ENCODE data around the gene ACOX1.
A peak's percentile ranks its signal among the peaks of the same experiment; 100 is the strongest.

ACOX1 gene

DNA sequence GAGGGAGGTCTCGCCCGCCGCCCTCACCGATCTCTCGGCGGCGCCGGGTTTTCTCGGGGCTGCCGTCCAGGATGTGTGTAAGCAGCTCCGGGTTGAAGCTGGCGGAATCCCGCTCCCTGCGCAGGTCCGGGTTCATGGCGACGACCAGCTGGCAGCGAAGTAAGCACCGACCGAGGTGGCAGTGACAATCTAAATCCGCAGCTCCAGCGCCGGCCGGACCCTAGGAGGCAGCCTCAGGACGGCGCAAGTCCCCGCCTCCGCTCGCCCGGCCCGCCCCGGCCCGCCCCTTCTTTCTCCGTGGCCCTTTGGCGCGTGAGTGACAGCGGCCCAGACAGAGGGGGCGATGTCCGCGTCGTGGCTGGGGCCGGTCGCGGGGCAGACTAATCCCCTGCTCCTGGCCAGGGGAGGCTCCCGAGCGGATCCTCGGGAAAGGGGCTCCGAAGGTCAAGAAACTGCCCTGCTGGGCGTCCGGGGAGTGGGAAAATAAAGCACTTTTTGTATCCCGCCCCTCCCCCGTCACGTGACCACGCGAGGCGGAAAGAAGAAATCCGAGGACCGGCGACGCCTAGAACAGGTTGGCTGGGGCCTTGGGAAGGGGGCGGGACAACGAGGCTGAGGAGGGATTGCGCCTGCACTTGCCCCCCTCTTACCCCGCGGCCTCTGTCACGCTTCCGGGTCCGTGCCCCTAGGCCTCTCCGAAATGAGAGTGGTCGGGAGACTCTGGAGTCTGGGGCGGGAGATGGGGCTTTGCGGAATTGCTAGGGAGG lies at the start of gene ACOX1, which contains the start of gene TEN1:
TSS of gene ACOX1 (minus strand) at position 229 of the 767 bp plus-strand sequence. CDS start at position 136, 93 bp downstream.
TSS of gene TEN1 (plus strand) at position 303 of the 767 bp plus-strand sequence. CDS start 6,953 bp downstream, outside the sequence.
- DNase-seq (ENCODE audit: low read depth), result peak; percentile 99

DNA sequence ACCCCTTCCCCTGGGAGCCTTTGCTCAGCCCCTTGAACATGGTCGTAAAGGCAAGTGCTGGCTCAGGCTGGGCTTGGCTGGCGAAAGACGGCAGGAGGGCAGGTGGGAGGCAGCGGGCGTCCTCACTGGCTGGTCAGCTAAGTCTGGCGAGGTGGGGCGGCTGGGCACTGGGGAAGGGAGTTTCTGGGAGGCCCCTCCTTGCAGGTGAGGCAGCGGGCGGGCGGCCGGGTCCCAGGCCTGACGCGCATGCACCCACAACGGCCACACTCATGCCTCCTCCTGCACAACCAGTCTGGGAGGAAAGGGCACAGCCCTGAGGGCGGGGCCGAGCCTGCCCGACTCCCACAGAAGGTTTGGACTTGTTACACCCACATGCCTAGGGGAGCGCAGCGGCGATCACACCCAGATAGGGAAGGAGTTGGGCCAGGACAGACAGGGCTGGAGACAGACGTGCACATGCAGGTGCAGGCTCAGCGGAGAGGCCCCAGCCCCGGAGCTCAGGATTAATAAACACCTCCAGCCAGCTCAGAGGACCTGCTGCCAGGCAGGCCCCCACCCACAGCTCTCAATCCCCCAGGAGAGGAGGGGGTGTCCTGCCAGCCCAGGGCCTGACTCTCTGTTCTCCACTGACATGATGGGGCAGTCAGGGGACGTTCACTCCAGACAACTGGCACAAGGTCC lies 48.3 kb upstream of the ACOX1 start, which contains the start of gene EVPL:
TSS of gene EVPL (minus strand) at position 148 of the 681 bp plus-strand sequence. CDS start at position 40, 108 bp downstream.
- DNase-seq (ENCODE audit: low read depth), result no peak

DNA sequence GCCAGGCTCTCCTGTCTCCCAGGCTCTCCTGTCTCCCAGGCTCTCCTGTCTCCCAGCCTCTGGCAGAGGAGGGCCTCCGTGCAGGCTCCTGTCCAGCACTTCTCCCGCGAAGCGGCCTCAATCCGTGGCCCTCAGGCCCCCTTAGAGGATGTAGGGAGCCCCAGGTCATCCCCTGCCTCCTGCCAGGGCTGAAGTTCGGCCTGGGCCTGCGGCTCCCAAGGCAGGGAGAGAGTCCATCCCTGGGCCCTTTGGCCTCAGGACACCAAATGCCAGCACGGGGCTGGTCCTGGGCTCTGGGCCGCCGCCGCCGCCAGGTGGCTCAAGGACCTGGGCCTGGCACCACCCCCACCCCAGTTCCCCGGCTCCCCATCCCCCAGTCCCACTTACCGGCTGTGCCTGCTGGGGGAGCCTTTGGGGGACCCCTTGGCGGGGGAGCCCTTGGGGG lies 47.8 kb upstream of the ACOX1 start:
- no peak for DNase-seq (ENCODE audit: low read depth)

GRCh38 chr17:76025294-76025693 lies 46.3 kb upstream of the ACOX1 start:
- no peak for DNase-seq (ENCODE audit: low read depth)

DNA sequence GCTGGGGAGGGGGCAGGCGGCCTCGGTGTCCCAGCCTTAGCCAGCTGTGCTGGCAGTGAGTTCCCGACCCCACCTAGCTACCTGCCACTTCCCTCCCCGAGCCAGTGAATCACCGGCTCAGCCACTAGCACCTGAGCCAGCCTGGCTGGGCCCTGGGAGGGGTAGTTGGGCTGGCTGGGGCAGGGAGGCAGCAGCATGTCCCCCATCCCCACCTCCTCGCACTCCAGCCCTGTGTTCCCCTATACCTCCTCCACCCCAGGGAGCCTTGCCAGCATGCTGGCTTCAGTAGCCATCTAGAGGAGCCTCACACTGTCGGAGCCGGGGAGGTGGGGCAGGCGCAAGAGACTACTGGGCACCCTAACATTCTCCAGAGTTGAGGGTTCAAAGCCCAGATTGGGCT lies 45.4 kb upstream of the ACOX1 start:
- DNase-seq (ENCODE audit: low read depth), result no peak

DNA sequence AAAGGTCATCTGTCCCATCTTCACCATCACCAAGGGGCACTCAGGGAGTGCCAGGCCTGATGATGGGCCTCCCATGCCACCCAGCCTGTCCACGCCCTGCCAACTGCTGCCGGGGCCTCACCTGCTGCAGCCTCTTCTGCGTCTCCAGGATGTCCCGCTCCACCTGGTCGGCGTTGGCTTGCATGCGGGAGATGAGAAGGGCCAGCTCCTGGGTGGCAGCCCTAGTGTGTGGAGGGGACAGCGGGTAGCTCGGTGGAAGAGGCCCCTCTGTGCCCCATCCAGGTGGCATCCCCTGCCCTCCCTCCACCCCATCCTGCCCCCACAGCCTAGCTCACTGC lies 44.9 kb upstream of the ACOX1 start:
- no peak for DNase-seq (ENCODE audit: low read depth)

DNA sequence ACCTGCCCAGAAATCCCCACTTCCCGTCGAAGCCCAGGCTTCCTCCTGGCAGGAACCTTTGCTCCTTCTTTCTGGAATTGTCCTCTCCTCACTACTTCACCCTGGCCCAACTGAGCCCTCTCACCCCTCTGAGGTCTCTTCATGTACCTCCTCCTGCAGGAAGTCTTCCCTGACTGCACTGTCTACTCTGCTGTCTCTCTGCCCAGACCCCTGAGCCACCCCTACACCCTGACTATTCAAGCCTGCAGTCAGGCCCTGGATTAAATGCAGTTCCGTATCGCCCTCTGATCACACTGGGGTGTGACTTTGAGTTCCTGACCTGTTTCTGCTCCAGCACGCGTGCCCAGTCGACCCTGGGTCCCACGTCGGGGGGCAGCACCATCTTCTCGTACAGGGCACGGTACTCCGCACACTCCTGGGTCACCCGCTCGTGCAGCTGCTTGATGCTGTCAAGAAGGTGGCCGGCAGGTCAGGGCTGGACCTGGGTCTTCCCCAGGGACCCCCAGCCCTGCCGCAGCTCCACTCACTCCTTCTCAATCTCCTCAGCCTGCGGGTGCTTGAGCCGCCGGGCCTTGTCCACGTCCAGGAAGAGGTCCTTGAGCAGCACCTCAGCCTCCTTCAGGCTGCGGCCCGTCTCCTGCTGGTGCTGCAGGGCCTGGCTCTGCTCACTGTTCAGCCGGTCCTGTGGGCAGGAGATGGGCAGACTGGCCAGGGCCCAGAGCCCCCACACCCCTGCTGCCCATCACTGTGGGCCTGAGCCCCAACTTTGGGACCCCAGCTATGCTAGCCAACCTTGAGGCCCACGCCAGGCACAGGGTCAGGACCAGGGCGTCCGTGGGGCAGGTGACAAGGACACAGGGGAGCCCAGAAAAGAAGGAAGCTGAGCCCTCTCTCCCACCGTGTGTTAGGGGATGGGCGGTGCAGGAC lies 44.3 kb upstream of the ACOX1 start:
- DNase-seq (ENCODE audit: low read depth), result no peak

DNA sequence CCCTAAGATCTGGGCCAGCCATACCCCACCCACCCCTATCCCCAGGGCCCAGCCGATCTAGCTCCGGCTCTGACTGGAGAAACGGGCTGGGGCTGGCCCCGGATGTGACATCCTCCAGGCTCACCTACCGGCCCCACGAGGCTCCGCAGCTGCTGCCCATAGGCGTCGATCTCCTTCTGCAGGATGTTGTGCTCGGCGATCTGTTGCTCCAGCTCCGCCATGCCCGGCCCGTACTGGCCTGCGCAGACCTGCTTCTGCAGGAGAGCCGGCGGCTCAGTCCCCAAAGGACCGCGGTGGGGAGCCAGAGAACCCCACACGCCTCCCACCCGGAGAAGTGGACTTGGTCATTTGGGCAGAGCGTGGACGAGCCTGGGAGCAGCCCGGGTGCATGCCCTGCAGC lies 43.3 kb upstream of the ACOX1 start:
- no peak for DNase-seq (ENCODE audit: low read depth)

GRCh38 chr17:76019833-76020467 lies 41.0 kb upstream of the ACOX1 start:
- no peak for DNase-seq (ENCODE audit: low read depth)

- DNase-seq (ENCODE audit: low read depth), result no peak
Observed at GRCh38 chr17:76018801-76019200, 39.8 kb upstream of the ACOX1 start.

GRCh38 chr17:76018340-76018680 lies 39.3 kb upstream of the ACOX1 start:
- no peak for DNase-seq (ENCODE audit: low read depth)

DNA sequence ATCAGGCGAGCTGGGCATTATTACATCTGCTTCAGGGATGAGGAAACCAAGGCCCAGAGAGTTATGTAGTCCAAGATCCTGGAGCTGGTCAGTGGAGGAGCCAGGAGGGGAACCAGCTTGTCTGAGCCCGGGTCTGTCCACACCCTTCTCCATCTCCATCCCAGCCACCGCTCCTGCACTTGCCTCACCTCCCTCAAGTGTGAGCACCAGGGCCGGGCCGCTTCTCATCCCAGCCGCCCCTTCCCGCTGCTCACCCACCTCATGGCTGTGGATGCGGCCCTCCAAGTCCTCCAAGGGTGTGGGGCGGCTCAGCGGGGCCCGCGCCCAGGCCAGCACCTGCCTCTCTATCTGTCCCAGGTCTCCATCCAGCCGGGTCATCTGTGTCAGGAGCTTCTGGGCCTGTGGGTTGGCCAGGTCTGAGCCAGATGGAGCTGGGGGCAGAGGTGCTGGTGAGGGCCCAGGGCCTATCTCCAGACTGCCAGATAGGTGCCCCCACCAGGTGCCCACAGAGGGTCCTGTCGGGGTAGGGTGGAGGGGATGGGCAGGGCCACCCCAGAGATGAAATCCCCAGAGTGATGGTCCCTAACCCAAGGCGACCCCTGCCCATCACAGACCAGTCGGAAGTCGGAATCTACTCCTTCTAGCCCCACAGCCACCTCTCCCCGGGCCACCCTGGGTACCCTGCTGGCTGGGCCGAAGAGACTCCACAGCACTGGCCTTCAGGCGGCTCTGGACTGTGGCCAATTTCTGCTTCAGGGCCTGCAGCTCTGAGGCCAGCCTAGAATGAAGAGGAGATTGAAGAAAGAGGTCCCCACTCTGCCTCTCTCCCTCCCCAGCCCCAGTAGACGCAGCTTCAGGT lies 38.7 kb upstream of the ACOX1 start:
- no peak for DNase-seq (ENCODE audit: low read depth)

GRCh38 chr17:76014925-76015261 lies 35.9 kb upstream of the ACOX1 start:
- DNase-seq (ENCODE audit: low read depth), result no peak

GRCh38 chr17:76014100-76014924 lies 35.3 kb upstream of the ACOX1 start:
- DNase-seq (ENCODE audit: low read depth), result peak; percentile 84

DNA sequence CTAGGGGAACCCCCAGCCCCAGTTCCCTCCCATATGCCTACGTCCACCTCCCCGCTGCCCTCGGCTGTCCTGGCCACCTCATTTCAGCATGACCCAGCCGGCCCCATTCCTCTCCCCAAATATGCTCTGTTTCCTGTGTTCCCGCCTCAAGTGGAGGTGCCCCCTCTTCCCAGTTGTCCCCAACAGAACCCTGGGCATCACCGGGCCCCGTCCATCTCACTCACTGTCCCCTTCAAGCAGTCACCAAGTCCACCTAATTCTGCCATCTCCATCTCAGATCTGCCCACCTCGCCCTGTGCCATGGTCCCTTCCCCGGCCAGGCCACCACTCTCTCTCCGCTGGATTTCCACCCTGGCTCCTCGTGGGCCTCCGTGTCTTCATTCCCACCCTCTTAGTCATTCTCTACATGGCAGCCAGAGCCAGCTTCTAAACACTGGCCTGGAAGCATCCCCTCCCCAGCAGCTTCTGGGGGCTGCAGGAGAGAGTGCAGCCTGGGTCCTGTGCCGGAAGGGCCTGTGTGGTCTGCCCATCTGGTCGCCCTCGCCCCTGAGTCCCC lies 34.5 kb upstream of the ACOX1 start:
- peak; percentile 32 for DNase-seq (ENCODE audit: low read depth)

- peak; percentile 37 for DNase-seq (ENCODE audit: low read depth)
Observed at GRCh38 chr17:76011951-76012350, 33.0 kb upstream of the ACOX1 start.

DNA sequence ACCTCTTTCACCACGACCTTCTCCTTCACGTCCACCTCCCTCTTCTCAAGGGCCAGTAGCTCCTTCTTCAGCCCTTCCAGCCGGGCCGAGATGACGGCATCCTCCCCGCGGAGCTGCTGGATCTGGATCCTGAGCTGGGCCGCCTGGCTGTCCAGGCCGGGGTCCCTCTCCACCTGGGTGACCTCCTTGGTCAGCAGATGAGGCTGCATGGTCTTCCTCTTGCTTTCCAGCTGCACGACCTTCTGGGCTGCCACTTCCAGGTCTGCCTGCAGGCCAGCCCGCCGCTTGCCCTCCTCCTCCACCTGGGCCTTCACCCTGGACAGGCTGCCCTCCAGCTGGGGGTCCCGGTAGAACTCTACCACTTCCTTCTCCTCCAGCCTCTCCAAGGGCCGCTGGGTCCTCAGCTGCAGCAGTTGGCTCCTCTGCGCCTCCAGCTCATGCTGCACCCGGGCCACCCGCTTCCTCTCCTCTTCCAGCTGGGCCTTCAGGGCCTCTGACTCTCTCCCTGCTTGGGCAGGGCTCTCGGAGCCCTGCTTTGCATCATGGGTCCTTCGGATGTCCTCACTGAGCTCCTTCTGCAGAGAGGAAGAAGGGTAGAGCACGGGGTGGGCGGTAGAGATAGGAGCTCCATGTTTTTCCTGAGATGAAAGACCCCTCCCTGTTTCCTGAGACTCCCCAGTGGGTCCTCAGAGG lies 31.1 kb upstream of the ACOX1 start:
- DNase-seq (ENCODE audit: low read depth), result no peak

DNA sequence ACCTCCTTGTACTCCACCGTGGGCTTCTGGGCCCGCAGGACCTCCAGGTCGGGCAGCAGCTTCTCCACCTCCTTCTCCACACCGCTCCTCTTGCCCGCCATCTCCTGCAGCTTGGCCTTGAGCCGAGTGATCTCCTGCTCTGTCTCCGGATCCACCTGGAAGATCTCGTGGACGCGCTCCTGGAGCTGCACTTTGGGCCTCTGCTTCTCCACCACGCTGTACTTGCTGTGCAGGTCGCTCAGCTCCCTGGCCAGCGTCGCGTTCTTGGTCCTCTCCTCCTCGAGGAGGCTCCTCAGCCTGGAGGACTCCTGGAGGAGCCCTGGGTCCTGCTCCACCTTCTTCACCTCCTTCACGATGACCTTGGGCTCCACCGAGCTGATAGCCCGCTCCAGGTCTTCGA lies 30.5 kb upstream of the ACOX1 start:
- no peak for DNase-seq (ENCODE audit: low read depth)

All from ELR (cell line).